Measurements from ENCODE around the gene TRIM6.

- TF ChIP-seq CTCF (conservative IDR thresholded peaks at IDR 0.05; ENCODE audit: low read depth, low read length): no peak
- no peak for TF ChIP-seq EZH2phosphoT487 (IDR thresholded peaks at IDR 0.05; ENCODE audit: borderline replicate concordance, low read length)
- no peak for TF ChIP-seq EZH2 (IDR thresholded peaks at IDR 0.05; ENCODE audit: low read length, unreplicated experiment)
These were observed 28.2 kb downstream of the TRIM6 start, which contains the start of gene TRIM34 for GRCh38 chr11:5624489-5625279.

Measured in PC-3 (cell line).